ENCODE measurements around the gene MRPL23. TPM values are rescaled to one million over a fixed set of nuclear protein-coding genes. Genes with fewer than 3 reads are reported as not detected.

MRPL23 gene
- polyA plus RNA-seq, 1 experiment, result 63.3 TPM

DNA sequence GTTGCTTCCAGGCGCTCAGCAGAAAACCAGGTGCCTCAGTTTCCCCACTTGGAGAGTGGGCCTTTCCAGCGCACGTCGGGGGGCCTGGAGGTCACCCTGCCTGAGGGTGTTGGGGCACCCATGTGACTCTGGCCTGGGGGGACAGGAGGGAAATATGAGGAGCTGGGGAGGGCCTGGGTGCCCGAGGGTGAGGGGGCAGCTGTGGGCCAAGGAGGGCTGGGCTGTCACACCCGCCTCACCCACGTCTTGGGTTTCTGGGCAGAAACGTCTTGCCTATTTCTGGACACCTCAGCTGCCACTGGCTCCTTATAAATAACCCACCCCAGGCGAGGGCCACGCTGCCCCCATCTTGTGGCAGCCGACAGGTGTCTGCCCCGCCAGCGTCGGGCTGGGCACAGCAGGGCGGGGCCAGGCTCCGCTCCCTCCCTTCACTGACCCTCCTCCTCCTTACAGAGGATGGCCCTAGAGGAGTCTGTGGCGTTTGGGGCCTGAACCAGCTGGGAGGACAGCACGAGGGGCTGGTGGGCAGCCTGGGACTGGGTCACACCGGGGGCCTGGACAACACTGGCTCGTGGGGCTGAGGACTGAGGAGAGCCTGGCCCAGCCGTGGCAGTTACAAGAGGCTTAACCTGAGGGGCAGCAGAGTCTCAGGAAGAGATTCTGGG is 26.1 kb upstream of the MRPL23 start:
- H3K4me3 ChIP-seq (ENCODE audit: low read depth, low read length), result no peak overlapping the region
- DNase-seq (ENCODE audit: low read depth, low spot score), result no peak
- H3K27ac ChIP-seq (ENCODE audit: low read depth, low read length), result no peak overlapping the region
- ChIA-PET CTCF (interaction anchor here (0.7 to 1.8 kb wide), 2 partner anchors 39 to 227 kb away, joined by 3 to 8 read pairs; no protein-coding TSS in a partner anchor), POLR2A (no interaction called here)
- no peaks in the 10 kb centered on the region; the same call in 1 of the 2 replicates for H3K9me3 ChIP-seq (ENCODE audit: control insufficient read depth, insufficient read depth, low read length)
- TF ChIP-seq, protein P1, sequence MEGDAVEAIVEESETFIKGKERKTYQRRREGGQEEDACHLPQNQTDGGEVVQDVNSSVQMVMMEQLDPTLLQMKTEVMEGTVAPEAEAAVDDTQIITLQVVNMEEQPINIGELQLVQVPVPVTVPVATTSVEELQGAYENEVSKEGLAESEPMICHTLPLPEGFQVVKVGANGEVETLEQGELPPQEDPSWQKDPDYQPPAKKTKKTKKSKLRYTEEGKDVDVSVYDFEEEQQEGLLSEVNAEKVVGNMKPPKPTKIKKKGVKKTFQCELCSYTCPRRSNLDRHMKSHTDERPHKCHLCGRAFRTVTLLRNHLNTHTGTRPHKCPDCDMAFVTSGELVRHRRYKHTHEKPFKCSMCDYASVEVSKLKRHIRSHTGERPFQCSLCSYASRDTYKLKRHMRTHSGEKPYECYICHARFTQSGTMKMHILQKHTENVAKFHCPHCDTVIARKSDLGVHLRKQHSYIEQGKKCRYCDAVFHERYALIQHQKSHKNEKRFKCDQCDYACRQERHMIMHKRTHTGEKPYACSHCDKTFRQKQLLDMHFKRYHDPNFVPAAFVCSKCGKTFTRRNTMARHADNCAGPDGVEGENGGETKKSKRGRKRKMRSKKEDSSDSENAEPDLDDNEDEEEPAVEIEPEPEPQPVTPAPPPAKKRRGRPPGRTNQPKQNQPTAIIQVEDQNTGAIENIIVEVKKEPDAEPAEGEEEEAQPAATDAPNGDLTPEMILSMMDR (IDR thresholded peaks at IDR 0.05; ENCODE audit: low read depth, low read length), result no peak
- peaks cover 21% of the 10 kb centered on the region for H3K27me3 ChIP-seq (ENCODE audit: control insufficient read depth, insufficient read depth, low read length)

DNA sequence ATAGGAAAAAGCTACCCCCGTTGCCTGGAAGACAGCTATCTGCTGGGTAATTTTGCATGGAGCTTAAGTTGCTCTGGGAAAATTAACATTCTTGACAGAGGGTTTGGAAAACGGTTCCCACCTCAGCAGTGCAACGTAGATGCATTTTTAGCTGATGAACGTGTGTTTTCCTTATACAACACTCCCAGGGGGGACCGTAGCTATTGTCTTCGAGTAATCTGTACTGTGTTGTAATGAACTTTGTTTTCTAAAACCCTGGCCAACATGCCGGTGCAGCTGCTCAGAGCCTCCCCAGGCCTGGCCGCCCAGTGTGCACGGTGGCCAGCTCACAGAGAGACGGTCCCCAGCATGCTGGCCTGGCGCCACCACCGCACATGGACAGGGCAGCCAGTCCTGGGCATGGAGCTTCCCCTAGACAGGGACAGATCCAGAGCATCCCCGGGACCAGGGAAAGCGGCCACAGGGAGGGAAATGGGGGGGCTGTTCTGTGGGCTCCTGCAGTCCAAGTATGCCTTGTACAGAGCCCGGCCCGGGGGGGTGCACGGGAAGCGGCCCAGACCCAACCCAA is 25.5 kb upstream of the MRPL23 start:
- TF ChIP-seq, protein P1 (IDR thresholded peaks at IDR 0.05; ENCODE audit: low read depth, low read length), result no peak
- Histone ChIP-seq H3K27ac (ENCODE audit: low read depth, low read length) (no peak overlapping the region), H3K4me3 (ENCODE audit: low read depth, low read length) (no peak overlapping the region), H3K27me3 (ENCODE audit: control insufficient read depth, insufficient read depth, low read length) (peaks cover 21% of the 10 kb centered on the region), H3K9me3 (ENCODE audit: control insufficient read depth, insufficient read depth, low read length) (no peaks in the 10 kb centered on the region; the same call in 1 of the 2 replicates)
- no peak for DNase-seq (ENCODE audit: low read depth, low spot score)
- ChIA-PET CTCF (interaction anchor here (0.7 to 1.8 kb wide), 2 partner anchors 39 to 228 kb away, joined by 3 to 8 read pairs; no protein-coding TSS in a partner anchor), POLR2A (no interaction called here)

DNA sequence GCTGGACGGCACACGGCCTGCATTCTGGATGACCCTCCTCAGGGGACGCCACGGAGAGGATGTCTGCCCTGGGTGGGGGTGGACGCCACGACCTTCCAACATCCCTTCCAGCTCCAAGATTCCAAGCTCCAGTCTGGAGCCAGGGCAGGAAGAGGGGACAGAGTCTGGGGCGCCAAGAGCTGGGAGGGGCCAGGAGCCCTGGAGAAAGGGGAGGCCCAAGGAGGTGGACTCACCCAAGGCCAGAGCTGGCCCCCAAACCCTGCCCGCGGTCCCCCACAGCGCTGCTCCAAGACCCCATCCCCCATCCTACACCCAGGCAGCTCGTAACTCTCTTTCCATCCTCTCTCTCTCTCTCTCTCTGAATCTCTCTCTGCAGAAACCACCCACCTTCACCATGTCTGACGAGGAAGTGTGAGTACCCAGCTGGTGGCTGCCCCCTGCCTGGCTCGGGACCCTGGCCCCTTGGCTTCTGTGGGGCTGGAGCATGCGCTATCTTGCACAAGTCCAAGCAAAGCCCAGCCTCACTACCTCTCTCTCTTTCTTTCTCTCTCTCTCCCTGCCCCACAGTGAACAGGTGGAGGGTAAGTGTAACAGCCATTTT is 24.6 kb upstream of the MRPL23 start:
- TF ChIP-seq, protein P1 (IDR thresholded peaks at IDR 0.05; ENCODE audit: low read depth, low read length), result no peak
- H3K4me3 ChIP-seq (ENCODE audit: low read depth, low read length), result no peak overlapping the region
- H3K9me3 ChIP-seq (ENCODE audit: control insufficient read depth, insufficient read depth, low read length), result no peaks in the 10 kb centered on the region; the same call in 1 of the 2 replicates
- CTCF ChIA-PET, result interaction anchor here (1.8 kb wide), 1 partner anchor 40 kb away, joined by 8 read pairs; no protein-coding TSS in a partner anchor
- POLR2A ChIA-PET, result no interaction called here
- no peak overlapping the region for H3K27ac ChIP-seq (ENCODE audit: low read depth, low read length)
- DNase-seq (ENCODE audit: low read depth, low spot score), result no peak
- peaks cover 21% of the 10 kb centered on the region for H3K27me3 ChIP-seq (ENCODE audit: control insufficient read depth, insufficient read depth, low read length)

DNA sequence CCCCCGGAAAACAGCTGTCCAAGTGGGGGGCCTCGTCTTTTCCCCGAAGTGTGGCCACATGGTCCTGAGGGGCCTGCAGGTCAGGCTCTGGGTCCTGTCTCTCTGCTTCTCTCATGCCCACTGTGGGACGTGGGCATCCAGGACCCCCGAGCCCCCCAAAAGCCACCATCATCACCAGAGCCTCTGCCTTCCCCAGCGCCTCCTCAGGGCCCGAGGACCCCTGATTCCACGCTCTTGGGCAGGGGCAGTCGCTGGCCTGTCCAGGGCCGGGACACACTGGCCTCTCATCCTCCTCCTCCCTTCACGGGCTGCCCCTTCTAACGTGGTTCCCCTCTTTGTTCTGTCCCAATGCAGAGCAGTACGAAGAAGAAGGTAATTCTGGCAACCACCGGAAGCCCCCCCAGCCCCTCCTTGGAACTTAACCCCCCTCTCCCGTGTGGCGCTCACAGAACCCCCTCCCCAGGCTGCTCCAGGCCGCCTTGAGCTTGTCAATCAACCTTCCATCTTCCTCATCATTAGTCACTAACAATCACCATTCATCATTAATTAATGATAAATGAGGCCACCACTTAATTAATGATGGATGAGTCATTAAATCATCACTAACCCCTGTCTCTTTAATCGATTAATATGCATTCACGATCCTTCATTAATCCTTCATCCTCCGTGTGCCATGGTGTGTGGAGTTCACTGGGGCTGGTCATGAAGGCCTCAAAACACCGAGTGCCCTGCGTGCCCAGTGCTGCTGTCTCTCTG is 23.8 kb upstream of the MRPL23 start:
- H3K9me3 ChIP-seq (ENCODE audit: control insufficient read depth, insufficient read depth, low read length), result no peaks in the 10 kb centered on the region; the same call in 1 of the 2 replicates
- ChIA-PET CTCF (no interaction called here), POLR2A (no interaction called here)
- TF ChIP-seq, protein P1 (IDR thresholded peaks at IDR 0.05; ENCODE audit: low read depth, low read length), result no peak
- peaks cover 16% of the 10 kb centered on the region for H3K27me3 ChIP-seq (ENCODE audit: control insufficient read depth, insufficient read depth, low read length)
- no peak for DNase-seq (ENCODE audit: low read depth, low spot score)
- no peak overlapping the region for H3K27ac ChIP-seq (ENCODE audit: low read depth, low read length)
- H3K4me3 ChIP-seq (ENCODE audit: low read depth, low read length), result no peak overlapping the region

All from AG04450 (cell line).